Measurements from ENCODE around the gene POLD2.

The POLD2 gene

GRCh38 chr7:44112231-44112996 lies 10.9 kb downstream of the POLD2 start:
- DNase-seq, result no peak

- DNase-seq, result no peak
Observed at GRCh38 chr7:44111761-44112160, 11.6 kb downstream of the POLD2 start.

GRCh38 chr7:44110719-44111635 lies 12.4 kb downstream of the POLD2 start:
- DNase-seq, result no peak

- DNase-seq, result no peak
Observed at GRCh38 chr7:44109991-44110390, 13.4 kb downstream of the POLD2 start.

- no peak for DNase-seq
Observed at GRCh38 chr7:44108768-44109750, 14.3 kb downstream of the POLD2 start.

- DNase-seq, result no peak
Observed at GRCh38 chr7:44107961-44108767, 15.2 kb downstream of the POLD2 start.

GRCh38 chr7:44107116-44107960 lies 16.0 kb downstream of the POLD2 start:
- DNase-seq, result no peak

- no peak for DNase-seq
Observed at GRCh38 chr7:44106311-44107065, 16.9 kb downstream of the POLD2 start.

GRCh38 chr7:44105832-44106231 lies 17.5 kb downstream of the POLD2 start:
- DNase-seq, result no peak

GRCh38 chr7:44104860-44105771 lies 18.2 kb downstream of the POLD2 start:
- peak in 1 of 6 experiments; percentile 38 for DNase-seq

GRCh38 chr7:44103923-44104859 lies 19.2 kb downstream of the POLD2 start, which contains the start of gene AEBP1:
Gene AEBP1 (plus strand): TSS chr7:44104345. CDS start chr7:44104666, 321 bp downstream.
- peak in 4 of 6 experiments; percentile 15 to 47 (median 22) for DNase-seq

- no peak for DNase-seq
Observed at GRCh38 chr7:44103566-44103922, 19.8 kb downstream of the POLD2 start.

GRCh38 chr7:44102846-44103565 lies 20.3 kb downstream of the POLD2 start:
- no peak for DNase-seq

- no peak for DNase-seq
Observed at GRCh38 chr7:44101966-44102845, 21.1 kb downstream of the POLD2 start.

GRCh38 chr7:44101303-44101965 lies 21.9 kb downstream of the POLD2 start:
- no peak for DNase-seq

All from stimulated activated naive CD4-positive, alpha-beta T cell (primary cell).